ENCODE results near the gene SEMA3F.

- TF ChIP-seq CTCF (IDR thresholded peaks at IDR 0.05) = no peak
- TF ChIP-seq EZH2phosphoT487 (IDR thresholded peaks at IDR 0.05) = no peak
These were observed 4.0 kb upstream of the SEMA3F start for GRCh38 chr3:50150863-50151686.
